GM18511 (cell line): ENCODE data around the gene TMEM89.

Experiments
- ATAC-seq: cut with Tn5 transposase; IDR thresholded peaks from one replicate; pipeline ENCODE4 v1.9.1; 2021; ENCODE audit warnings: mild to moderate bottlenecking, moderate library complexity; ENCODE audit not compliant: unreplicated experiment

The TMEM89 gene

GRCh38 chr3:48619541-48620524 is 1.7 kb downstream of the TMEM89 start:
- ATAC-seq, result no peak

DNA sequence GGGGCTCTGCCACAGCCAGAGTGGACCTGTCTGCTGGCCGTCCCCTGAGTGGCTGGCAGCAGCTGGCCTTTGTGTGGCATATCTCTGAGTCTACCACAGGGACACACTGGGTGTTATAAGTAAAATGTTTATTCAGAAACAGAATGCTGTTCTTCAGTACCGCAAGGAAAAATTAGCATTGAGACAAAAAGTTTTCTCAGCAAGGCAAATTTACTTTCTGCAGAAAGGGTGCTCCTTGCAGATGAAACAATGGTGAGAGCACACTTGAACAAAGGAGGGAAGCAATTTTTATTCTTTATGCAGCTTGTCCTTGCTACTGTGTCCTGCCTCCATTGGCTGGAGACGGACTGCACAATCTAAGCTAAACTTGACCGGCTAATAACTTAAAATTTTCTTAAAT is 4.0 kb downstream of the TMEM89 start:
- ATAC-seq, result no peak

- no peak for ATAC-seq
Observed at GRCh38 chr3:48614044-48614443, 7.5 kb downstream of the TMEM89 start.

DNA sequence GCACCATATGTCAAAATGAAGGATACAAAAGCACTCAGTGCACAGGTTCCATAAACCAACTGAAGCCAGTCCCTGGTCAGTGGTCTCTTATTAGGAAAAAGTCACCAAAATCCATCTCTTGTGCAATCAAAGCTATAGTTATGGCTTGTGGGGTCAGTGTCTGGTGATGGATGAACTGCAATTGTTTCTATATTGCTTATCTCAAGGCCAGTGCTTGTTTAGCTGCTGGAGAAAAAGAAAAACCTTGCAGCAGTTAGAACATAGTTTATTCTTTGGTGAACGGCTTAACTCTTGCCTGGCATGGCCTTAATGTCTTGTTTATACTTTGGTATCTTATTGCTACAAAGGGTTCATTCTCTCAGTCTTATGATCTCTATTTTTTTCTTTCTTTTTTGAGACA is 9.3 kb downstream of the TMEM89 start:
- ATAC-seq, result no peak

- ATAC-seq, result peak; percentile 96
Observed at GRCh38 chr3:48609088-48610005, 12.2 kb downstream of the TMEM89 start, which contains the start of gene UQCRC1. Gene UQCRC1, minus strand, starts transcription at chr3:48609646. Its CDS starts 26 bp downstream, at chr3:48609620.

DNA sequence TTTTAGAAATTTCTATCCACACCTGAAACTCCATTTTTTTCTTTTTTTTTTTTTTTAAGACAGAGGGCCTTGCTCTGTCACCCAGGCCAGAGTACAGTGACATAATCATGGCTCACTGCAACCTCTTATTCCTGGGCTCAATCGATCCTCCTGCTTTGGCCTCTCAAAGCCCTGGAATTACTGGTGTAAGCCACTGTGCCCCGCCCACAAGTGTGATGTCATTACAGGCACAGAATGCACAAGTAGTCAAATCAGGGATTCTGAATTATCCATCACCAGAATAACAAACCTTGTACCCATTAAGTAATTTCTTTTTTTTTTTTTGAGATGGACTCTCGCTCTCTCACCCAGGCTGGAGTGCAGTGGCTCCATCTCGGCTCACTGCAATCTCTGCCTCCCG is 14.1 kb downstream of the TMEM89 start:
- no peak for ATAC-seq

- ATAC-seq, result no peak
Observed at GRCh38 chr3:48601622-48601994, 20.0 kb downstream of the TMEM89 start.

DNA sequence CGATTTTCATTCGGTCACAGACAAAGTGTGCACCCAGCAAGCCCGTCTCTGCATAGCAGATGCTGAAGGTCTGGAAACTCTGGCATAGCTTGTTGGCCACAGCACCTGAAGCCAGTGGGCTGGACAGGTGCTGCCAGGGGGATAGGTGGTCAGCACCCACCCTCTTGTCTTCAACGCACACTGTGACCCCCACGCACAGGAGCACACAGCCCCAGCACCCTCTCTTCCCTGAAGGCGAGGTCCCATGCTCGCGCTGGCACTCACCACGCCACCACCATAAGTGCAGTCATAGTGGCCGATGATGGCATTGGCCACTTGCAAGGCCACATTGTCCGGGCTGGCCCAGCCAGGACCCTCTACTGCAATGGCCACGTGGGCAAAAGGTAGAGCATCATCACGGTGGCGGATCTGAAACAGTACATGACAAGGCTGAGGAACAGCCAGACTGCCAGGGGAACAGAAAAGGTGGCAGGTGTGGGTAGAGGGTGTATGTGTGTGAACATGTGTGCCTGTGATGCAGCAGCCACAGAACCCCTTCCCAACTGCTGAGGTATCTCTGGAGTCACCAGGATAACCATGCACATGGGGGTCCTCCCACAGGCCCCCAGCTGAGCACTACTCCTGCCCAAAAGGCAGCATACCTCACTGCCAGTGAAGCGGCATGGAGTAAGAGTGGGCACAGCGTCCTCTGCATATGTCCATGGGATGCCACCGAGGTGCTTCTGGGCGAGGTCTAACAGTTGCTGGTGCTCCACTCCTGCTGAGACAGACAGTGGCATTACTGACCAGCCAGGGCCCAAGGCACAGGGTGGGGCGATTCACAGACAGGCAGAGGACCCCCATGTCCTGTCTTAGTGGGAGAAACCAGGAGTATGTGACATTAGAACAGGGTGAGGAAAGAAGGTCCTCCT is 20.6 kb downstream of the TMEM89 start:
- no peak for ATAC-seq

DNA sequence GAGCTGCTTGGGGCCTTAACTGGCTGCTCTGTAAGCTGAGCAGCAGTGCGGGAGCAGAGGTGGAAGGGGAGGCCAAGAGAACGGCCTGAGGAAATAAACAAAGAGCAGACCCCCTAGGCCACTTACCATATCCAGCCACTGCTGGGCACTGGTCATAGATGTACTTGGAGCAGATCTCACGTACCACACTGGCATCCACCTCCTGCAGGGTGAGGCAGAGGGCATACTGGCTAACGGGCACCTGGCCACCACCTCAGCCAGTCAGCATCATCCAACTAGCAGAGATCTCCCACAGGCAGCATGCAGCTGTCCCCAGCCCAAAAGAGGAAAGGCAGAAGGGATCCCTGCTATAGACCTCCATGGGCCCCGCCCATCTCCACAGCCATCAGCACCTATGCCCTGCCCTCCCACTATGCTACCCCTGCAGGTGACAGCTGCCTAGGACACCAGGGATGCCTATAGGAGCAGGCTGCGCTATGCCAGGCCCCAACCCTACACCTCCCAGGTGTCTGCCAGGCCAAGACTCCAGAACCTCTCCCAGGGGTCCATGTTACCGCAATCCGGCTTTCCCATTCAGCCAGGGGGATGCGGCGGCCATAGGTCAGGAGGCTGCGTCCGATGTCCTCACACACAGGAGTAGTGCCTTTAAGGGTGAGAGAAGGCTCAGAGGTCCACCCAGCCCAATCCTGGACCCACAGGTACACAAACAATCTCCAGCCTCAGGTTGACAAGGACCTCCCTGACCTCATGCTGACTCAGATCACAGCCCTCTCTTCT is 21.9 kb downstream of the TMEM89 start:
- ATAC-seq, result no peak

- no peak for ATAC-seq
Observed at GRCh38 chr3:48599077-48599501, 22.5 kb downstream of the TMEM89 start.

- no peak for ATAC-seq
Observed at GRCh38 chr3:48598323-48599076, 23.1 kb downstream of the TMEM89 start.

- ATAC-seq, result no peak
Observed at GRCh38 chr3:48597408-48597800, 24.2 kb downstream of the TMEM89 start.

- no peak for ATAC-seq
Observed at GRCh38 chr3:48596676-48597407, 24.7 kb downstream of the TMEM89 start.

GRCh38 chr3:48596157-48596556 is 25.4 kb downstream of the TMEM89 start:
- ATAC-seq, result no peak

GRCh38 chr3:48595526-48596121 is 25.9 kb downstream of the TMEM89 start:
- ATAC-seq, result no peak

GRCh38 chr3:48595075-48595525 is 26.5 kb downstream of the TMEM89 start, which contains the start of gene COL7A1:
Gene COL7A1, minus strand, starts transcription at chr3:48595329. Its CDS starts 170 bp downstream, at chr3:48595159.
- no peak for ATAC-seq

- no peak for ATAC-seq
Observed at GRCh38 chr3:48594417-48595049, 27.0 kb downstream of the TMEM89 start.
